ENCODE data around the gene PHAF1.

DNA sequence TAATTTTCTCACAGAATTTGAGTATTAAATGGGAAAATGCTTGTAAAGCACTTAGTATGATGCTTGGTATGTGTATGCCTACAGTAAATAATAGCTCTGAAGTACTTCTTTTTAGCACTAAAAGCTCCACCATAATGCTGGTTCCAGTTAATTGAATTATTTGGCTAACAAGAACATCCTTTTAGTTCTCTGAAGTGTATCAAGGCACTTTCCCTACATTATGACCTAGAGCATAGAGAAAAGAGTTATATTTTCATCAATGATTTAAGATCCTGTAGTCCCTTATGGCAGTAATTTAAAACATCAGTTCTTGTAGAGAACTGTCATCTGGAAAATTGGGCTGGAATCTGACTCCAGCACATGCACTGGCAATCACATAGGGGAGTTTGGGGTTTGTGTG is 21.9 kb upstream of the PHAF1 start:
- TF ChIP-seq GATA2 (IDR thresholded peaks at IDR 0.05; ENCODE audit: low read depth, low read length) (no peak), GATA3 (IDR thresholded peaks at IDR 0.05; ENCODE audit: low read depth, low read length) (no peak)
